Stimulated activated CD8-positive, alpha-beta memory T cell treated with anti-CD3 and anti-CD28 coated beads, Interleukin-7, amount 100 ng/mL, for 4 hours (primary cell): ENCODE measurements around the gene PATE1.

Experiments
- DNase-seq, 2 donors: peaks; one replicate each; pipeline ENCODE4 v3.0.0-alpha.2; 2020; ENCODE audit warnings: low read depth in 2 of 2

PATE1 gene

GRCh38 chr11:125790825-125791224 is 44.7 kb downstream of the PATE1 start:
- DNase-seq, result no peak

- no peak for DNase-seq
These were observed 51.6 kb downstream of the PATE1 start for GRCh38 chr11:125797641-125798040.
